CD4-positive, alpha-beta T cell (primary cell): ENCODE measurements around the gene VEGFD. TPM values are rescaled to one million over a fixed set of nuclear protein-coding genes. Genes with fewer than 3 reads are reported as not detected.

Experiments used
- ATAC-seq: fragments of 200-7000 bp; cut with Tn5 transposase; one replicate; pipeline ENCODE4 v1.10.0; 2022; ENCODE audit warnings: mild to moderate bottlenecking; ENCODE audit not compliant: poor library complexity
- CTCF ChIA-PET: fragments of 350-600 bp; sonication (Branson Sonifier 250); formaldehyde crosslinking; loops from one replicate; lab custom pipeline; 2021; ENCODE audit warnings: antibody characterized with exemption, inconsistent platforms; lab: Charles Lee
- POLR2A ChIA-PET: fragments of 350-600 bp; sonication (Branson Sonifier 250); formaldehyde crosslinking; loops from one replicate; lab custom pipeline; 2021; ENCODE audit warnings: antibody characterized with exemption, inconsistent platforms; lab: Charles Lee
- DNase-seq, 14 experiments: peaks; one replicate each; pipeline ENCODE4 v3.0.0-alpha.2; 2013 to 2020; ENCODE audit warnings: mixed read lengths in 2 of 14
- H3K27ac ChIP-seq, 2 donors: one replicate each; pipeline versions ENCODE4 v1.5.1 to v1.7.0; 2013; ENCODE audit warnings: low read length in 2 of 2, low read depth in 1 of 2, mild to moderate bottlenecking in 1 of 2
- H3K27me3 ChIP-seq, 2 experiments: 1 replicate in 1 of 2; 2 replicates in 1 of 2; pipeline versions ENCODE4 v1.6.1 to v1.7.0; 2013; ENCODE audit warnings: low read length in 2 of 2, control low read depth in 1 of 2, mild to moderate bottlenecking in 1 of 2, moderate library complexity in 1 of 2; ENCODE audit not compliant: insufficient read depth in 2 of 2, control insufficient read depth in 1 of 2
- H3K36me3 ChIP-seq: one replicate; pipeline ENCODE4 v1.6.1; 2013; ENCODE audit warnings: low read length, control low read depth; ENCODE audit not compliant: insufficient read depth
- H3K4me1 ChIP-seq: one replicate; pipeline ENCODE4 v1.6.1; 2013; ENCODE audit warnings: low read length, control low read depth; ENCODE audit not compliant: insufficient read depth
- H3K4me3 ChIP-seq: one replicate; pipeline ENCODE4 v1.5.1; 2013; ENCODE audit warnings: mild to moderate bottlenecking, low read length, moderate library complexity
- H3K9me3 ChIP-seq, 2 experiments: 1 replicate in 1 of 2; 2 replicates in 1 of 2; pipeline versions ENCODE4 v1.6.1 to v1.7.0; 2013; ENCODE audit warnings: low read length in 2 of 2, mild to moderate bottlenecking in 2 of 2, control low read depth in 1 of 2, moderate library complexity in 1 of 2; ENCODE audit not compliant: control insufficient read depth in 1 of 2, insufficient read depth in 1 of 2
- H3K27ac Mint-ChIP-seq: one replicate; pipeline ENCODE4 v1.8.0; 2020; ENCODE audit warnings: mixed read lengths
- H3K27me3 Mint-ChIP-seq: one replicate; pipeline ENCODE4 v1.8.0; 2021; ENCODE audit warnings: mixed read lengths
- H3K36me3 Mint-ChIP-seq: one replicate; pipeline ENCODE4 v1.8.0; 2021; ENCODE audit warnings: low read depth, mixed read lengths
- H3K4me1 Mint-ChIP-seq: one replicate; pipeline ENCODE4 v1.8.0; 2021; ENCODE audit warnings: low read depth, mixed read lengths
- H3K4me3 Mint-ChIP-seq: one replicate; pipeline ENCODE4 v1.8.0; 2020; ENCODE audit warnings: mild to moderate bottlenecking, mixed read lengths
- H3K9me3 Mint-ChIP-seq: one replicate; pipeline ENCODE4 v1.8.0; 2020; ENCODE audit warnings: mixed read lengths
- intact Hi-C, 2 experiments: fragments of 100-400 bp; cut with DNase I in 1 of 2; cut with micrococcal nuclease in 1 of 2; formaldehyde crosslinking; loops; one replicate each; pipeline versions ENCODE4 v1.15.1 to v1.9.0; 2023 to 2025; cut with DNase I, micrococcal nuclease
- total RNA-seq, 174 experiments: library from RNA in 2 of 174; stranded (reverse) in 2 of 174; gene quantifications; one replicate each; pipeline ENCODE4 v1.2.3 and lab custom pipeline; 2021 to 2026
- TF ChIP-seq, protein P1 (sequence below): fragments of 200-600 bp; IDR thresholded peaks from one replicate; pipeline ENCODE4 v1.8.0; 2022; ENCODE audit warnings: antibody characterized with exemption, mild to moderate bottlenecking

Gene VEGFD
- total RNA-seq, 2 experiments from 2014 or later: not detected

- no peaks in the 10 kb centered on the region for H3K9me3 ChIP-seq
- intact Hi-C loops: loop anchor here in 1 of 2 experiments (10.0 kb wide), 1 partner anchor 1567 kb away; no protein-coding TSS in a partner anchor
- Mint-ChIP-seq H3K9me3 (no peaks in the 10 kb centered on the region), H3K27ac (no peak overlapping the region), H3K4me3 (no peak overlapping the region), H3K4me1 (no peaks in the 10 kb centered on the region), H3K27me3 (no peaks in the 10 kb centered on the region), H3K36me3 (peaks cover 56% of the 10 kb centered on the region)
- ATAC-seq (no peak), DNase-seq (no peak)
- peaks cover 24% of the 10 kb centered on the region for H3K36me3 ChIP-seq
- CTCF ChIA-PET: no interaction called here
- H3K27ac ChIP-seq: no peak overlapping the region
- POLR2A ChIA-PET: no interaction called here
- TF ChIP-seq, protein P1, sequence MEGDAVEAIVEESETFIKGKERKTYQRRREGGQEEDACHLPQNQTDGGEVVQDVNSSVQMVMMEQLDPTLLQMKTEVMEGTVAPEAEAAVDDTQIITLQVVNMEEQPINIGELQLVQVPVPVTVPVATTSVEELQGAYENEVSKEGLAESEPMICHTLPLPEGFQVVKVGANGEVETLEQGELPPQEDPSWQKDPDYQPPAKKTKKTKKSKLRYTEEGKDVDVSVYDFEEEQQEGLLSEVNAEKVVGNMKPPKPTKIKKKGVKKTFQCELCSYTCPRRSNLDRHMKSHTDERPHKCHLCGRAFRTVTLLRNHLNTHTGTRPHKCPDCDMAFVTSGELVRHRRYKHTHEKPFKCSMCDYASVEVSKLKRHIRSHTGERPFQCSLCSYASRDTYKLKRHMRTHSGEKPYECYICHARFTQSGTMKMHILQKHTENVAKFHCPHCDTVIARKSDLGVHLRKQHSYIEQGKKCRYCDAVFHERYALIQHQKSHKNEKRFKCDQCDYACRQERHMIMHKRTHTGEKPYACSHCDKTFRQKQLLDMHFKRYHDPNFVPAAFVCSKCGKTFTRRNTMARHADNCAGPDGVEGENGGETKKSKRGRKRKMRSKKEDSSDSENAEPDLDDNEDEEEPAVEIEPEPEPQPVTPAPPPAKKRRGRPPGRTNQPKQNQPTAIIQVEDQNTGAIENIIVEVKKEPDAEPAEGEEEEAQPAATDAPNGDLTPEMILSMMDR: no peak
- H3K4me3 ChIP-seq: no peak overlapping the region
- H3K4me1 ChIP-seq: no peaks in the 10 kb centered on the region
- H3K27me3 ChIP-seq: no peaks in the 10 kb centered on the region
Observed at GRCh38 chrX:15322072-15322471, 62.1 kb downstream of the VEGFD start.

- Histone ChIP-seq H3K4me3 (no peak overlapping the region), H3K27me3 (no peaks in the 10 kb centered on the region), H3K9me3 (no peaks in the 10 kb centered on the region), H3K27ac (no peak overlapping the region), H3K36me3 (peaks cover 24% of the 10 kb centered on the region), H3K4me1 (no peaks in the 10 kb centered on the region)
- DNase-seq (peak in 3 of 14 experiments; percentile 4 to 30 (median 25)), ATAC-seq (no peak)
- Mint-ChIP-seq H3K36me3 (peaks cover 56% of the 10 kb centered on the region), H3K9me3 (no peaks in the 10 kb centered on the region), H3K4me3 (no peak overlapping the region), H3K27ac (no peak overlapping the region), H3K4me1 (no peaks in the 10 kb centered on the region), H3K27me3 (no peaks in the 10 kb centered on the region)
- TF ChIP-seq, protein P1: no peak
- intact Hi-C loops: loop anchor here in 1 of 2 experiments (10.0 kb wide), 1 partner anchor 1567 kb away; no protein-coding TSS in a partner anchor
- POLR2A ChIA-PET: no interaction called here
- CTCF ChIA-PET: no interaction called here
Observed at GRCh38 chrX:15321447-15321846, 62.8 kb downstream of the VEGFD start.

DNA sequence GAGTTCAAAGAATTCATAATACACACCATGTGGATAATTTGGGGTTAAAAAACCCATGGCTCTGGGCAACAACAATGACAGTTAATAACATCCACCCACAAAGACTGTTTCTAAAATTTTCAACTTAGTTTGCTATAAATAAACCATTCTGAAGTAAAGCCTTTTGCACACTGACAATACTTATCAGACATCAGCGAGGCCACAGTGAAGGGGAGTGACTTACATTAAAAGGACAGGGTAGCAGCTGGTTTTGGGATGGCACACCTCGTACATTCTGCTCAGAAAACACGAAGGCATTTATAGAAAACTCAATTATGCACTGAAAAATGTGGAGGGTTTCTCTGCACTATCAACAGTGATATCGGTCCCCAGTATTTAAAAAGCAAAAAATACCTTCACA, 63.9 kb downstream of the VEGFD start:
- no peak for DNase-seq
- intact Hi-C loops: loop anchor here in 1 of 2 experiments (10.0 kb wide), 1 partner anchor 1565 kb away; no protein-coding TSS in a partner anchor
- TF ChIP-seq, protein P1: no peak
- Histone ChIP-seq H3K9me3 (no peaks in the 10 kb centered on the region), H3K36me3 (peaks cover 24% of the 10 kb centered on the region), H3K4me3 (no peak overlapping the region), H3K4me1 (no peaks in the 10 kb centered on the region), H3K27me3 (no peaks in the 10 kb centered on the region), H3K27ac (no peak overlapping the region)
- ATAC-seq: no peak
- Mint-ChIP-seq H3K27me3 (no peaks in the 10 kb centered on the region), H3K4me1 (no peaks in the 10 kb centered on the region), H3K27ac (no peak overlapping the region), H3K4me3 (no peak overlapping the region), H3K36me3 (peaks cover 56% of the 10 kb centered on the region), H3K9me3 (no peaks in the 10 kb centered on the region)
- POLR2A ChIA-PET: no interaction called here
- CTCF ChIA-PET: no interaction called here
